Suprapubic skin (tissue), 4 donors: ENCODE results near the gene POLR3G.

Experiments
- POLR2A ChIP-seq, 2 donors: fragments of 450-650 bp; IDR thresholded peaks; one replicate each; pipeline ENCODE4 v1.6.1; 2017; ENCODE audit warnings: antibody characterized with exemption in 2 of 2, mild to moderate bottlenecking in 2 of 2, moderate library complexity in 2 of 2
- POLR2AphosphoS5 ChIP-seq, 3 donors: sonication (generic); formaldehyde crosslinking; IDR thresholded peaks; one replicate each; pipeline ENCODE4 v1.6.1; 2017; ENCODE audit warnings: antibody characterized with exemption in 3 of 3
- TF ChIP-seq, protein P1 (sequence below), 2 donors: fragments of 200-600 bp in 1 of 2; fragments of 450-650 bp in 1 of 2; sonication (generic) in 1 of 2; IDR thresholded peaks; one replicate each; pipeline ENCODE4 v1.5.1; 2016 to 2019; ENCODE audit warnings: antibody characterized with exemption in 2 of 2, mild to moderate bottlenecking in 1 of 2, moderate library complexity in 1 of 2

DNA sequence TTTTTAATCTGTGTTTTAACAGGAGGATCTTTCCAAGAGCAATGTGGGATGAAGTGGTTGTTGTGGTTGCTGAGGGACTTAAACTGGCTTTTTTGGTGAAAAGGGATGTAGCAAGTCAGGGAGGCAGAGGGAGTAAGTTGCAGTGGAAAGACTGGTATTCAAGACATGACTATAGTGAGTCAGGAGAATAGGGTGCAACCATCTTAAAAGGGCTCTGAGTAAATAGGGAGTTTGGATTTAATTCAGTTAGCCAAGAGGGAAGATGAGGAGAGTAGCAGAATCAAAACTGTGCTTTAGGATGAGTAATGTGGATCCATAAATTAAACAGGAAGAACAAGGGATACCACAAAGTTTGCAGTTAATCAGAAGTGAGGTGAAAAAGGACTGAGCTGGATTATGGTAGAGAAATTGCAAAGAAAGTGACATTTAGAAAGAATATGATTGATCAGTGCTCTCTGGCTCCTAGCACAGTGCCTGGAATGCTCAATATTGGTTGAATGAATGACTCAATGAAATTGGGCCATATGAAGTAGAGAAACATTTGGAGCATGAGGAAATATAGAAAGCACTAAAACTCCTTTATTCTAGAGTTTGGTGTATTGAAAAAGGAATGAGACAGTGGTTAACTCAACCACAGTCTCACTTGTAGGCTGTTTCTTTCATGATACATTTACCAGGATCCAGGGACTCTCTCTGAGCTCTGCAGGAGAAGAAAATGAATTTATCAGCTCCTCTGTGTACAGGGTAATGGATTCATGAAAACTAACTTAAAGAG lies 5.1 kb downstream of the POLR3G start:
- TF ChIP-seq, protein P1, sequence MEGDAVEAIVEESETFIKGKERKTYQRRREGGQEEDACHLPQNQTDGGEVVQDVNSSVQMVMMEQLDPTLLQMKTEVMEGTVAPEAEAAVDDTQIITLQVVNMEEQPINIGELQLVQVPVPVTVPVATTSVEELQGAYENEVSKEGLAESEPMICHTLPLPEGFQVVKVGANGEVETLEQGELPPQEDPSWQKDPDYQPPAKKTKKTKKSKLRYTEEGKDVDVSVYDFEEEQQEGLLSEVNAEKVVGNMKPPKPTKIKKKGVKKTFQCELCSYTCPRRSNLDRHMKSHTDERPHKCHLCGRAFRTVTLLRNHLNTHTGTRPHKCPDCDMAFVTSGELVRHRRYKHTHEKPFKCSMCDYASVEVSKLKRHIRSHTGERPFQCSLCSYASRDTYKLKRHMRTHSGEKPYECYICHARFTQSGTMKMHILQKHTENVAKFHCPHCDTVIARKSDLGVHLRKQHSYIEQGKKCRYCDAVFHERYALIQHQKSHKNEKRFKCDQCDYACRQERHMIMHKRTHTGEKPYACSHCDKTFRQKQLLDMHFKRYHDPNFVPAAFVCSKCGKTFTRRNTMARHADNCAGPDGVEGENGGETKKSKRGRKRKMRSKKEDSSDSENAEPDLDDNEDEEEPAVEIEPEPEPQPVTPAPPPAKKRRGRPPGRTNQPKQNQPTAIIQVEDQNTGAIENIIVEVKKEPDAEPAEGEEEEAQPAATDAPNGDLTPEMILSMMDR (IDR thresholded peaks at IDR 0.05), result no peak
- TF ChIP-seq POLR2A (IDR thresholded peaks at IDR 0.05) (no peak), POLR2AphosphoS5 (IDR thresholded peaks at IDR 0.05) (no peak)
